GM18861 (cell line): ENCODE results near the gene XIRP1.
"Not testable (repeated sequence)": the region's sequence is repeated elsewhere in the genome, so short reads cannot be mapped to it uniquely, and the experiment has no call there.

ENCODE experiments used
- ATAC-seq: cut with Tn5 transposase; IDR thresholded peaks from one replicate; pipeline ENCODE4 v1.9.1; 2021; ENCODE audit not compliant: unreplicated experiment

The XIRP1 gene

GRCh38 chr3:39186692-39187151 lies 5.7 kb downstream of the XIRP1 start:
- no peak for ATAC-seq

- ATAC-seq, result no peak
Observed at GRCh38 chr3:39185959-39186691, 6.3 kb downstream of the XIRP1 start.

GRCh38 chr3:39185326-39185958 lies 7.0 kb downstream of the XIRP1 start:
- no peak for ATAC-seq

GRCh38 chr3:39184968-39185285 lies 7.5 kb downstream of the XIRP1 start:
- no peak for ATAC-seq

GRCh38 chr3:39184081-39184967 lies 8.1 kb downstream of the XIRP1 start:
- ATAC-seq, result no peak

- ATAC-seq, result no peak
Observed at GRCh38 chr3:39183211-39184080, 8.9 kb downstream of the XIRP1 start.

GRCh38 chr3:39181408-39182335 lies 10.7 kb downstream of the XIRP1 start:
- no peak for ATAC-seq

GRCh38 chr3:39180546-39181346 lies 11.6 kb downstream of the XIRP1 start:
- ATAC-seq, result peak; percentile 92

- ATAC-seq, result no peak
Observed at GRCh38 chr3:39180183-39180545, 12.2 kb downstream of the XIRP1 start.

GRCh38 chr3:39178553-39178952 lies 13.8 kb downstream of the XIRP1 start:
- ATAC-seq, result no peak

GRCh38 chr3:39177708-39178332 lies 14.6 kb downstream of the XIRP1 start:
- no peak for ATAC-seq

- no peak for ATAC-seq
Observed at GRCh38 chr3:39176025-39176714, 16.2 kb downstream of the XIRP1 start.

GRCh38 chr3:39173318-39174125 lies 18.9 kb downstream of the XIRP1 start:
- no peak for ATAC-seq

- no peak for ATAC-seq
Observed at GRCh38 chr3:39171860-39172259, 20.5 kb downstream of the XIRP1 start.

GRCh38 chr3:39170877-39171276 lies 21.5 kb downstream of the XIRP1 start:
- ATAC-seq, result not testable (repeated sequence)

- ATAC-seq, result no peak
Observed at GRCh38 chr3:39170461-39170860, 21.9 kb downstream of the XIRP1 start.

- no peak for ATAC-seq
Observed at GRCh38 chr3:39169712-39170111, 22.7 kb downstream of the XIRP1 start.
